NK-92 (cell line): ENCODE results near the gene ETV3.
"Not testable (repeated sequence)": the region's sequence is repeated elsewhere in the genome, so short reads cannot be mapped to it uniquely, and the experiment has no call there.

Source experiments
- DNase-seq: peaks from one replicate; lab custom pipeline; 2025; ENCODE audit not compliant: unreplicated experiment; lab: John Stamatoyannopoulos, UW

The ETV3 gene

DNA sequence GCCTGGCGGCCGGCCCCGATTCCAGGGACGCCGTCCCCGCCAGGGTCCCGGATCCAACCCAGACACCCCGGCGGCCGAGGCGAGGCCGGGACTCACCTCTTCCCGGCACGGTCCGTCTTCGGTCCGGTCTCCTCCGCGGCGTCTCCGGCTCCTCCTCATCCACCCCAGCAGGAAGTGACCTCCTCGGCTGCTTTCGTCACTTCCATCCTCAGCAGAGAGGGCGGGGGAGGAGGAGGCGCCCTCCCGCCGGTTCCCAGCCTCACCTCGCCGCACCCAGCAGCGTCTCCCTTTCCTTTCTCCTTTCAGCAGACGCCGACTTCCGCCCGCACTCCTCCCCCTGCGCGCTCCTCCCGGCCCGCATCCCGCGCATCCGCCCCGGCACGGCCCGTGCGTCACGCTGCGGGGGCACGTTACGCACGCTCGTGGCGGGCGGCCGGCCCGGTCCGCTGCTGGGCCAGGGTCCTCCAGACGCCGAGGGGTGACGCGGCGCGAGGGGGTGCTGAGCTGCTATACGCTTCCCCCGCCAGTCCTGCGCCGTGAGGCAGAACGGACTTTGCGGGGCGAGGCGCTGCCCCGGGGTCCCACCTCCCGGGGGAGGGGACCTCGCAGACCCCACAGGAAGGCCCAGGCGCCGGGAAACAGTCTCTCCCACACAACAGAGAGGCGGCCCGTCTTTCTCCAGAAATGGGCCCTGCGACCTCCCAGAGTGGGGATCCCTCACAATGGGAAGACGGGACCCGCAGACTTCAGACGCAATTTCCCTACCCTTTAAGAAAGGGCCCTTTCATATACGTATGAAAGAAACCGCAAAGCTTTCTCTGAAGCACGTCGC, at the start of gene ETV3:
Gene ETV3 (minus strand): TSS at position 176 of the 832 bp plus-strand sequence. CDS start 2,043 bp downstream, outside the sequence.
- DNase-seq = peak; percentile 32

DNA sequence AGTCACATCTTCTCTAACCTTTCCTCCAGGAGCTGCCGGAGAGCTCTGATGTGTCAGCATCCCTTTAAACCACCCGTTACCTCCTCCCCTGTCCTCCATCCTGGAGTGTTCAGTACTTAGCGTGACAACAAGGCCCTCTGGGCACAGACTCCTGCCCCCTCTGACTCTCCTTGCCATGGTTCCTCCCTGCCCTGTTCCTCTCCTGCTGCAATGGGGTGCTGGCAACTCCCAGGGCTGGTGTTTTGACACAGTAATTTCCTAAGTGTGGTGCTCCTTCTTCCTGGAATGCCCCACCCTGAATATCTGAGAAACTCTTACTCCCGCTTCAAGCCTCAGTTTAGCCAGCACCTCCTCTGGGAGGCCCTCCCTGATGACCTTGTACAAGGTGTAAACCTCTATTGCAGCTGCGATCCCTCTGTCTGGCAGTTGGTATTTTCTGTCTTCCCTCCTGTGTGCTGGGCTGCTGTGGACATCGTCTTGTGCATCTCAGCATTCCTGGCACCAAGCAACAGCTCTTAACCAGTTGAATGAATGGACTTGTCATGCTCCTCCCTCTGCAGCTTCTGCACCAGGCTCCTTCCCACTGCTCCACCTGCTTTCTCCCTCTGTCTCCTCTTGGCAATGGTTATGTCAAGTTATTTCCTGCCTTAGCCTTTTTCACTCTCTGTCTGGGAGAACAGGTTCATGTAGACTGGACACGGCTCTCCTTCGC, 48.2 kb upstream of the ETV3 start:
- DNase-seq = no peak

DNA sequence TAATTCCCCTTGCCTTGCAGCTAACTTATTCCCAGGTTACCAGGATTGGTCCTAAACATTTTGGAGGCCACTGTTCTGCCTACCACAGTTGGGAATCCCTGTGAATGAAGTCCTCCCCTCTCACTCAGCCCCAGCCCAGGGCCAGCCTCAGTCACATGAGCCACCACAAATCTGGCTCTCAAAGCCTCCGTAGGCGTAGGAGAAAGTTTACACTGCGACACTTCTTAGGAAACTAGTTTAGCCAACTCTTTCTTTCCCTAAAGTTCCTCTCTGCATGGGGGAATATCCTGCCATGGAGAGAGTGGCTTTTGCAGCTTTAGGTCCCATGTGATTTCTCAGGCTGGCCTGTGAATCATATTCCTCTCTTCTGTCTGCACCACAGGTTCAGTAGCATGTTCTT, 45.7 kb upstream of the ETV3 start:
- DNase-seq = no peak

DNA sequence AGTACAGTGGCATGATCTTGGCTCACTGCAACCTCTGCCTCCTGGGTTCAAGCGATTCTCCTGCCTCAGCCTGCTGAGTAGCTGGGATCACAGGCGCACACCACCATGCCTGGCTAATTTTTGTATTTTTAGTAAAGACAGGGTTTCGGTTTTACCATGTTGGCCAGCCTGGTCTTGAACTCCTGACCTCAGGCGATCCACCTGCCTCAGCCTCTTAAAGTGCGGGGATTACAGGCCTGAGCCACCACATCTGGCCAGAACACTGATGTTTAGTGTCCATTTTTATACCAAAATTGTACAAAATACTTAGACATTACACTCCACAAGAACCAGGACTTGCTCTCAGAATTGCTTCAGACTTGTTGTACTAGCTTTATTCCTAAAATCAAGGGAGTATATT, 44.2 kb upstream of the ETV3 start:
- not testable (repeated sequence) for DNase-seq

DNA sequence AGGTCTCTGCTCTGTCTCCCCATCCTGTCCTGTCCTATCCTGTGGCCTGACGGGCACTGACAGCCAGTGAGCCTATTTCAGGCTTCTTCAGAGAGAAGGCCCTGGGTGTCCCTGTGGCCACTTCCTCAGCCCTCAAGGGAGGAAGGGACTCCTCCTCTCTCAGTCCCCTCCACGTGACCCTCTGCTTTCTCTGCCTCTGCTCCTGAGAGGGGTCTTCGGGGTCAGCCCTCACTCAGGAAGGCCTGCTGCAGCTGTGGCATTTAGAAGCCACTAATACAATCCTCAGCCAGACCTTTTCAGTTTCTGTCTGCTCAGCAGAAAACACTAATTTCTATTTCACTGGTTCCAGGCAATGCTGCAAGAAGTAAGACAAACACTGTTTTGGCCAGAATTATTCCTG, 43.6 kb upstream of the ETV3 start:
- DNase-seq = no peak

DNA sequence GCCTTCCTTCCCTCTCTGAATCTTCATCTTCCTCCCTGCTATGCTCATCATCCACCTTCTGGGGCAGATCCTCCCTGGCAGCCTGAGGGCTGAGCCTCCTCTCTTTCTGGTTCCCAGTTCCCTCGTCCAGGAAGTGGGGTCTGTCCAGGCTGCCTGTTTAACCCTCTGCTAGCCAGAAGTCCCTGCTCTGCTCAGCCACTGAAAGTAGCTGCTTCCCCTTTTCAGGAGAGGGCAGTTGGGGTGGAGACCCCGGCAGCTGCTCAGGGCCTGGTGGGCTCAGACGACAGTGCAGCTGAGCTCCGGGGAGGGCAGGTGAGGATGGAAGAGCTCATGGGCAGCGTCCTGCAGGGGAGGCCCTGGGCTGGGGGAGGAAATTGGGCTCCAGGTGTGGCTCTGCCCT, 43.1 kb upstream of the ETV3 start:
- DNase-seq = no peak

DNA sequence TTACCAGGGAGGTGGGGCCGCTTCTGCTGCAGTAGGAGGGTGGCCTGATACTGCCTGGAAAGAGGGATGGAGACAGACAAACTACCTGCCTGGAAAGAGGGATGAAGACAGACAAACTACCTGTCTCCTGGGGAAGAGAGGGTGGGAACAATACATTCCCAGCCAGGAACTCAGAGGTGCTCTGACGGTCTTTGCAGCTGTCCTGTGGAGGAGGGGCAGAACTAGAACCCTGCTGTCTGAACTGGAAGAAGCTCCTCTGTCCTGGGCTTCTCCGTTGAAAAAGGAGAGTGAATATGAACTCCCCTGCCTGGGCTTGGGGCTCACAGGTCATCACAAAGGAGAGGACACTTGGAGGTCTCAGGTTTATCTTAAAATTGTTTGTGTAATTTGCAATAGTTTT, 40.3 kb upstream of the ETV3 start:
- no peak for DNase-seq

DNA sequence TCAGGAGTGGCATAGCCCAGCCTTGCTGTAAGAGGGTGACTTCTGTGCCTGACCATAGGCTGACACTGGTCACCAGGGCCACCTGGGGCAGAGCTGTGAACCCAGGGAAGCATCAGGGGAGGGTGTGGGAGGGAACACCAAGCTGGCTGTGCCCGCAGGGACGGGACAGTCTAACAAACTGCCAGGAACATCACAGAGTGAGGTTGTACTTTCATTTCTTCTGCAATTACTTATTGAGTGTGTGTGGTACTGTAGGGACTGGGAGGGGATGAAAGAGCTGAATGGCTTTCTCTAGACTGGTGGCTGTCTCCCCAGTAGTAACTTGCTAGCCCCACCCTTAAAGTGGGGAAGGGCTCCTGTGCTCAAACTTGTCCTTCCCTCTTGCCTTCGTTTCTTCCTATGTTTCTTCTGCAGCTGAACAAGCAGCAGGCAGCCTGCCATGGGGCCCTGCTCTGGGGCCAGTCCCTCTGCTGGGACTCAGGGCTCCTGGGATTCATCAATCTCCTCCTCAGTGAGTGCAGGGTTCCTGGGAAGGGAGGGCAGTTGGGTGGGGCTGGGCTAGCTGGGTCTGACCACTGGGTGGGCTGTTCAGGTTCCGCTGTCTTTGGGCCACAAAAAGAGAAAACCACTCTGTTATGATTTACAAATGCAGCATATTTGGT, 39.7 kb upstream of the ETV3 start:
- no peak for DNase-seq

DNA sequence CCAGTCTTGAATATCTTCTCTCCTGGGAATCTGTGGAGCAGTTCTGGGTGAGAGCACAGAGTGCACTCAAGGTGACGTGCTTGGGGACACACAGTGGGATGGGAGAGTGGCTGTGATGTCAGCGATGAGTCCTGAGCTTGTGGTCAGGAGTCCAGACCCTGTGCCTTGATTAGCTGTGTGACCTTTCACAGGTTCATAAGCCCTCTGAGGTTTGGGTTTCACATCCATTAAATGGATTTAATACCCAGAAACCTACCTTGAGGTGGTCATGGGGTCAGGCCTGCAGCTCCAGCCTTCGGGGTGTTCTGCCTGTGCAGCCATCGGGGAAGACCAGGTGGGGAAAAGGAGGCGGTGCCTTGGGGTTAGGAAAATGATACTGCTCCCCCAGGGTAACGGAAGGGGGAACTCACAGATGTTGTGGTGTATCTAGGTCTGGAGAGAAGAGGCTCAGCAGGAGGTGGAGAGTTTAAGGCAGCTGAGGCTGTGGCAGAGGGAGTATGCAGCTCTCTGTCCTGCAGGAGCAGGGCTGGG, 38.5 kb upstream of the ETV3 start:
- DNase-seq = no peak

DNA sequence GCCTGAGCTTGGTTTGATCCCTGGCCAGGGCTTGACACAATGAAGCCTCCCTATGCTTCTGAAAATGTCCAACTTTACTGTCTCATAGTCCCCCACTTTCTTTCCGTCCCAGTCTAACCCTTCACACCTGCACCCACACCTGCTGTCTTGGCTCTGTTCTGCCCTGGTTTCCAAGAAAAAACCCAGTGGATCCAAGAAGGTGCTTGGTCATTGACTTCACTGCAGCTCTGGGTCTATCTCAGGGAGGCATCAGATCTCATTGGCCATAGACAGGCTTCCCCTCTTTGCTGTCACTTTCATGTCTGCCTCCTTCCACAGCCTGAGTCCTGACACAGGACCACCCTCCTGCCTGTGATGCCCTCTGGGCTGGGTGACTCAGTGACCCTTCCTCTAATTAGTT, 37.8 kb upstream of the ETV3 start:
- DNase-seq = no peak

DNA sequence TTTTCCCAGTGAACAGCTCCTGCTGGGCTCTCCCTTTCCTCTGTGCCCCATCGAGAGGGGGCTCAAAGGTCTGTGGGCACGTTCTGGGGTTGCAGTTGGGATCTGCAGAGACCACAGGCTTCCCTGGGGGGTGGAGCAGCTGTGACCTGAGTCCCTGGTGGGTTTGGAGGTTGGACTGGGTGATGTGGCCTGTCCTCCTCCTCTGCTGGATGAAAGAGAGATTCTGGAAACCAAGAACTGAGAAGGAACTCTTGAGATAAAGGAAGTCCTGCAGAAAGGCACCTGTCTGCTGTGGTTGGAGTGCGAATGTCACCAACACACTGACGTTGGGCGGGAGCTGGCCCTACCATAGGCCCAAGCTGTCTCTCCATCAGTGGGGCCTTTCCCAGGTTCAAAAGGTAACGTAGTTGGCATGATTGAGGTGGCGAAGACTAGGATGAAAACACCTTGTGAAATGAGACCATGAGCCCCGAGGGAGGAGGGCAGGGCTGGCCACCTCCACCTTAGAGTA, 35.8 kb upstream of the ETV3 start:
- no peak for DNase-seq

DNA sequence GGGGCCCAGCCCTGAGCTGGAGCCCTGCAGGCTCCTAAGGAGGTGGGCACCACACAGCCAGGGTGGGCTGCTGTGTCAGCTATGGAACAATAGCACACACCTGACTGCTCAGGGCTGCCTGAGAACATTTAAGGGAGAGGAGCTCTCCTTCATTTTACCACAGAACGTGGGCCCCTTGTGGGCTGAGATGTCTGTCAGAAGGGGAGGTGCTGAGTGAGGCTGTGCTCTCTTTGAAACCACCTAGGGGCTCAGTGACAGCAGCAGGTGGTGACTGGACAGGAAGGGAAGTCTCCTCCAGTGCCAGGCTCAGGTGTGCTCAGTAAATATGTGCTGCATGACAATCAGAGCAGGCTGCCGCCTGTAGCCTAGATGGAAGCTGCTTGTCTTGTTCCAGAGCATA, 35.0 kb upstream of the ETV3 start:
- DNase-seq = not testable (repeated sequence)

DNA sequence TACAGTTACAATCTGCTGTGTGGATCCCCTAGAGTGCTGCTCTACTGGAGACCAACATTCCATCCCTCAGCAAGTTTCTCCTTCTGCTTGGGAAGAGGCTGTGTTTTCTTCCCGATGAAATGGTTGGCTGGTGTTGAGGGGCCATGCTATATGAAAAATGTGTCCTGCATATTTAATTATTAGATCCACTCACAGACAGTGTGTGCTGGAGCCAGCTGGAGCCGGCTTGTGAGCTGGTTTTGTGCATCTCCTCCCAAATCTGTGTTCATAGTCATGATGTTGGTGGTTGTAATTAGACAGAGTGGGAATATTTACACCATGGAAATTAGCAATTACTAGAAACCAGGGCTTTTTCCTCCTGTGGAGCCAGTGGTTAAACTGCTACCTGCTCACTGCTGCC, 34.4 kb upstream of the ETV3 start:
- not testable (repeated sequence) for DNase-seq

DNA sequence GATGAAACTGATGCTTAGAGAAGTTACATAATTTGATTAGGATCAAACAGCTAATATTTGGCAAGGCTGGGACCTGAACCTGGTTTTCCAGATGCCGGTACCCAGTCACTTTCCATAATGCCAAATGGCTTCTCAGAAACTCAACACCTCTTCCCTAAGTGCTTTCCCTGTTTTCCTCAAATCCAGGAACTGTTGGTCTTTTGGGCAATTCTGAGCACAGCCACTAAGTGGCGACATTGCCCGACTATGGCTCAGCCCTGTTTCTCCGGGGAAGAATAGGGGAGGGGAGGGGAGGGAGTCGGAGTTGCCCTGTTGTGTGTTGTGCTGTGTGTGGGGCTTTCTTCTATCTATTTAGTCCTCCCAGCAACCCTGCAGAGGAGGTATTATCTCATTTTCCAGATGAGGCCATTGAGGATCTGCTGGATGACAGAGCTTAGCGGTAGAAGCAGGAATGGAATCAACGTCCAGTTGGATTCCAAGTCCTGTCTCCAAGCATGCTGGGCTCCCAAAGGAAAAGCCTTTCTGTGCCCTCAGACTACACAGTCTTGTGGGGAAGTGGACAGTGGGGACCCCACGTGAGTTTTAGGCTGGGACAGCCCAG, 33.8 kb upstream of the ETV3 start:
- DNase-seq = not testable (repeated sequence)

DNA sequence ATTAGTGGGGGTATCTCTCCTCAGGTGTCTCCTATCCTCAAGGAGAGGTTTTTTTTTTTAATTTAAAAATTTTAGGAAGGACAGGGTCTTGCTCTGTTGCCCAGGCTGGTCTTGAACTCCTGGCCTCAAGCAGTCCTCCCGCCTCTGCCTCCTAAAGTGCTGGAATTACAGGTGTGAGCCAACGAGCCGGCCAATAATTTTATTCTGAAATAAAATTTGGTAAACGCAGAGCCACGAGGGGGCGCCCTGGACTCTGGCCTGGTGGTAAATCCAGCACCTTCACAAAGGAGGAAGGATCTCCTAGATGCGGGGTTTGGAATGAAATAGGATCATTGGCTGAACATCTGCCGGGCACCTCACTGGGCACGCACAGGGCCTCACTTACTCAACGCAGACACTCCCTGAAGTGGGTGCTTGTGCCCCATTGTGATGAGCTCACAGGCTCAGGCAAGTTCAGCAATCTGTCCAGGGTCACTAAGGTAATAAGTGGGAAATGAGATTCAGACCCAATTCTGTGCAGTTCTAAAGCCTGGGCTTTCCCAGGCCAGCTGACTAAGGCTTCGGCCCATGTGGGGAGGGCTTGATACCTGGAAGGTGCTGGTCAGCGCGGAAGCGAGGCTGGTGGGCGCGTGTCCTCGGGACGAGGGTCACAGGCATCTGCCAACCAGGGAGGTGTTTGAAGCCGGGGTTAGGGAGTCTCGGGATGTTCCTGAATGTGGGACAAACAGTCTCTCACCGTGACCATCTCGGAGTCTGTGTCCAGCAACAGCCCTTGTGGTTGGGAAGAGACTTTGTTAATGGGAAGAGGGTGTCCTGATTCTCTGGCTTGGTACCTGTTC, 32.7 kb upstream of the ETV3 start:
- DNase-seq = no peak

DNA sequence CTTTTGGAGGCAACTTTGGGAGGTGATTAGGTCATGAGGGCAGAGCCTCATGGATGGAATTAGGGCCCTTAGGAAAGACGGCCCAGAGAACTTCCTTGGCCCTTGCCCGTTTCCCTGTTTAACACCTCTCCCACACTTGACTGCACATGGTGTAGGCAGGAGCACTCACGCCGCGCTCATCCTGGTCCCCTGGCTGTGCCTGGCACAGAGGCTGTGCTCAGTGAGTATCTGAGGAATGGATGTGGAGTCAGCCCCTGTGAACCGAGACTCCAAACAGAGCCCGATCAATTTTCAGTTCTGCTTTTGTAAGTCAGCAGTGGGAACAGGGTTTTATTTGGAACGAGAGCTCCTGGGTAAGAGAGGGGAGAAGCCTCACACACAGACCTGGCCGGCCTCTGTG, 29.8 kb upstream of the ETV3 start:
- no peak for DNase-seq

DNA sequence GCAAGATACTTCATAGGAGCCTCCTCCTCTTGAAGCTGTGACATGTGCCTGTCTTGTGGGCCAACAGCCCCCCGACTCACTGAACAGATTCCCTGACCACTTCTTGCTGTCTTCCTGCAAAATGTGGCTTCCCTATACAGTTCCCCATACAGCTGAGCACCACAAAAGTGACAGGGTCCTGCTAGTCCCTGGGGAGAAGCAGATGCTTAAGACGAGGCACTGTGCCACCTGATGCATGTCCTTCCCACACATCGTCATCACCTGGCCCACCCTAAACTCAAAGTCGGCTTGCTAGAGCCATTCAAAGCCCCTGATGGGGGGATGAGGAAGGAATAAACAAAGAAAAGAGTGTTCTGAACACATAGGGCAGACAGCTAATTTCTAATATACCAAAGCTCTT, 29.2 kb upstream of the ETV3 start:
- DNase-seq = no peak

DNA sequence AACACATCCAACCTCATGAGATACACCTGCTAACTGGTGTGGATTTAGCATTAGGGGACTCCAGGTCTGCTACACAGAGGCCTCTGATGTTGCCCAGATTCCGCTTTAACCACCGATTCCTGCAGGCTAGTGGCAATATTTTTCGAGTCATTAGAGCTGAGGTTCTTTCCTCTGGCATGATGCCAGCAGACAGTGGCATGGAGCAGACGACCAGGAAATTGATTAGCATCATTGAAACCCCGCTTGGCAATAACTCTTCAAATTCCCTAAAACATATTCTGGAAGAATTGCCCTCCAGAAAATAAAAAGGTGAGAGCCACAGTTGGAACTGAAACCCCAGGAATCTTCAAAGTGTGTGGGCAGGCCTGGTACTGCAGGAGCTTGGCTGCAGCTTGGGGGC, 28.4 kb upstream of the ETV3 start:
- DNase-seq = no peak

DNA sequence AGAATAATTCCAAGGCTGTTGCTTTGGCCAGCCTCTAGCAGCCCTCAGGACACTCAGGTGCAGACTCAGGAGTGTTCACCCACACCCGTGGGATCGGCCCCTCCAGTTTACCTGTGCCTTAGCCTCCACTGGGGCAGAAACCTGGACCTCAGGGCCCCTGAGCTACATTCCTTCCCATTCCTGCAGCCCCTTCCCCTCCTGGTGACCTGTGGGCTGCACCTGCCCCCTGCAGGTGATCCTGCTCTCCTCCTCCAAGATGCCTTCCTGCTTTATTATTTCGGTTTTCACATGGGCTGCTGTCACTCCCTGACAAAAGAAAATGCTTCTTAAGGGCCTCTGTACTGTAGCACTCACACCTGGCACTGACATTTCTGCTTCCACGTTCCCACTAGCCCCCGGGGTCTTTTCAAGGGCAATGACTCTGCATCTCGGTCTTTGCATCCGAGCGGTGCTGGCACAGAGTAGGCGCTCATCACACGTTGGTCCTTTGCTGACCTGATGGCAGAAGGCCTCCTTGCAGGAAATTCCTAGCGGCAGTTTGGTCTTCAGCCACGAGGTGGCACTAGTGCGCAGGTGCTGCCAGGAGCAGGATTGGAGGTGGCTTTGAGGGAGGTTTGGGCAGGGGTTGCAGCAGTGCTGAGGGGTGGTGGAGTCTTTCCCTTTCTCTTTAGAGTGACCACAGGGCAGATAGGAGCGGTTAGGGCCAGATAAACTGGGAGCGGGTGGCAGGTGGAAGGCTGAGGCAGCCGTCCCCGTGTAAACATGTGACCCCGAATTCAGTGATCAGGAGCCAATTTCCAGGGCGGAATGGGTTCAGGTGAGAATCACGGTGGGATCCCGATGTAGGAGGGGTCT, 25.3 kb upstream of the ETV3 start:
- DNase-seq = no peak
